HS-27A (cell line): ENCODE data around the gene DTX3.
"Not testable (repeated sequence)": the region's sequence is repeated elsewhere in the genome, so short reads cannot be mapped to it uniquely, and the experiment has no call there.

Source experiments
- DNase-seq: peaks from one replicate; pipeline ENCODE4 v3.0.0-alpha.2; 2012; ENCODE audit warnings: low read depth, missing footprints

Gene DTX3

DNA sequence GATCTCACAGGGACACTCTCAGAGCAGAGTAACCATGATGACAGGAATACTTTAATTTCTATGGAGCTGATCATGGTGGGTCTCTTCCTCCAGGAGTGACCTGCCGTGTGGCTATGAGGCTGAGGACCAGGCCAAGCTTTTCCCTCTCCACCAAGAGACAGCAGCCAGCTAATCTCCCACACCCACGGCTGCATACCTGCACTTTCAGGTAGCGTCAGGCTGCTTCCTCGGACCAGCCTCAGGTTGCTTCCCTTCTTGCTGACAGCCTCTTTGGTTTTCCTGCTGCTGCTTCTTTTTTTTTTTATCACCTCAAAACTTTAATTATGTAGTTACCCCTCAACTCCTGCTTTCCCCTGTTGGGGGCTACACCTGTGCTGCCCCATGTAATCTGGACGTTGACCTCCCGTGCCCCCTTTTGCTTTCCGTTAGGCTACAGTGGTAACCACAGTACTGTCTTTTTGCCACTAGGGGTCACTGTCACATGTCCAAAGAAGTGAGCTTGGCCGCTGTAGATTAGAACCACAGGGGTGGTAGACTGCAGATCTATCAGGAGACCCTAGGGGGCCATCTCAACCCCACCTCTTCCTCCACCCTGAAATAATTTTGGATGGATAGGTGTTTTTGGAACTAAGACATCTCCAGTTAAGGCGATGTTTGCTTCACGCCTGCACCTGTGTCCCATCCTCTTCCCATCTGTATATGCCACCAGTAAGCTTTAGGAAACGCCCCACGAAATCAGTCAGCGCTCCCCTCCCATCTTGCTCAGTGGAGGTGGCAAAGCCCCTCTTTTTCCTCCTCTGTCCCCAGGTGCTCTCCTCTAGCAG lies 21.4 kb upstream of the DTX3 start:
- peak; percentile 46 for DNase-seq

DNA sequence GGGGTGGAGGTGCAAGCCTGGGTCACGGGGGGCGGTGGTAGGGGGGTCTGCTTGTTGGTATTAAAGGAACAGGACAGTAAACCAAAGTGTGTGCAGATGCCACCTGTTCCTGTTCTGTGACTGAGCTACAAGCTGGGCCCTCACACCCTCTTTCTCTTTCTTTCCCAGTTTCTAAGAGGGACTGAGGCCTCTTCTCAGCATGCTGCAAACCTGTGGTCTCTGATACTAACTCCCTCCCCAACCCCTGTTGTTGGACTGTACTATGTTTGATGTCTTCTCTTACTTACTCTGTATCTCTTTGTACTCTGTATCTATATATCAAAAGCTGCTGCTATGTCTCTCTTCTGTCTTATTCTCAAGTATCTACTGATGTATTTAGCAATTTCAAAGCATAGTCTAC lies 20.6 kb upstream of the DTX3 start:
- no peak for DNase-seq

DNA sequence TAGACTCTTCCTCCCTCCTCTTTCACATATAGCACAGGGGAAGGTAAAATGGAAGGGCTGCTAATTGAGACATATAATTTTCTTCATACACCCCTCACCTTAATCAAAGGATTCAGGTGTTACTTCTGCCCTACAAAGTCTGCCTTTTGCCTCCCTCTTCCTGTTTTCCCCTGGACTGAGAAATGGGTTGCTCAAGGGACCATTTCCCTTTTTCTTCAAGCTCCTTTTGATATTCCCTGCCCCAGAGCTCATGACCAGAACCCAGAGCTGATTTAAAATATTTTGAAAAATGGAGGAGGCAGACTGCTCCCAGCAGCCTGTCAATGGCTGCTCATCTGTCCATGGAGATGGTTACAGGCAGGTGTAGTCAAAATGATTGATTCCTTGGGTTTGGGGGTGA lies 19.9 kb upstream of the DTX3 start:
- DNase-seq, result no peak

DNA sequence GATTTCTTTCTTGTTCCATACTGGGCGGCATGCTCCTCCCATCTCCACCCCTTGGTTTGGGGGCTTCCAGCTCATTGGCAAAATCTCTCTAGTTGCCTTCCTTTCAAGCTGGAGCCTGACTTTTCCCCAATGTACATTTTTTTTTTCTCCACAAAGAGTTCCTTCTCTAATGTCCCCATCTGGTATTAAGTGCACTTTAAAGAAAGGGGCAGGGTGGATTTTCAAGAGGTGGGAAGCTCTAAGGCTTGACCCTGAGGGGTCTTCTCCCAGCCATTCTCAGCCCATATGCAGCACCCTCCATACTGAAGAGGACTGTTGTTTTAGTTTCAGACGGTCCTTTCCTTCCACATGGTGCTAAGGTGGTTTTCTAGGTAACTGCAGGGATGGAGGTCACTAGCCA lies 19.5 kb upstream of the DTX3 start:
- DNase-seq, result no peak

DNA sequence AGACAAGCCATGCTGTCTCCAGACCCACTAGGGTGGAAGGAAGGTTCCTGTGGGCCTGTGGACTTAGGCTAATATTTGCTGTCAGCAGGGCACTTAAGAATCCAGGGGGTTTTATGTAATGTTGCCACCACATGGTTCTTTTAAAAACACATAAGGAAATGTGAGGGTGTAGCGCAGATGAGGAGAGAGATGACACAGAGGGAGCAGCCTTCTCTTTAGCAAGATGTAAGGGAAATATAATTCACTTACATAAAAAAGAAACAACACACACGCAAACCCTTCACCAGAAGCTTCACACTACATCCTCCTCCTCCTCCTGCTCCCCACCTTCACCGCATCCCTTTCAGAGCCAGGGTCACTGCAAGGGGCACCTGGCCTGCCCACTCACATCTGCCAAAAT lies 18.5 kb upstream of the DTX3 start:
- no peak for DNase-seq

DNA sequence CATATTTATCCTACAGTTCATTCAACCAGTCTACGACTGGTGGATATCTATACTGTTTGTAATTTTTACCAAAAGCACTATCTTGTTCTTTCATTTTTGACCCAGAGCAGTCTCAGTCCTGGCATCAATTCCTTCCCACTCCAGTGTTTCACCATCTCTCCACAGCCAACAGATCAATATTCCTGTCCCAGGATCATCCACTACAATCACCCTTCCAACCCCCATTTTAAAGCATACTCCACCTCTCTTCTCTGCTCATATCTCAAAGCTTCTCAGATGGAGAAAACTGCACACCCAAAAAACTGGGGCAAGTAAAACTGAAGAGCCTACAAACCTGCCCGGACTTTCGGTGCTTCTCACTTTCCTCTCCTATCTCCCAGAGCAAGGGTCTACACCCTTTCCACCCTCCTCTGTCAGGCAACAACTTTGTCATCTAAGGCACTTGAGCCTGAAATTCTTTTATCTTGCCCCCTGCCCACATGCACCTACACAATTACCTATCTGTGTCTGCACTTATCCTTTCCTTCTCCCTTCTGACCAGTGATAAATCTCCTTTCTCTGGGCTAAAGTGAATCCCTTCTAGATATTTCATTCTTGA lies 17.7 kb upstream of the DTX3 start:
- DNase-seq, result no peak

DNA sequence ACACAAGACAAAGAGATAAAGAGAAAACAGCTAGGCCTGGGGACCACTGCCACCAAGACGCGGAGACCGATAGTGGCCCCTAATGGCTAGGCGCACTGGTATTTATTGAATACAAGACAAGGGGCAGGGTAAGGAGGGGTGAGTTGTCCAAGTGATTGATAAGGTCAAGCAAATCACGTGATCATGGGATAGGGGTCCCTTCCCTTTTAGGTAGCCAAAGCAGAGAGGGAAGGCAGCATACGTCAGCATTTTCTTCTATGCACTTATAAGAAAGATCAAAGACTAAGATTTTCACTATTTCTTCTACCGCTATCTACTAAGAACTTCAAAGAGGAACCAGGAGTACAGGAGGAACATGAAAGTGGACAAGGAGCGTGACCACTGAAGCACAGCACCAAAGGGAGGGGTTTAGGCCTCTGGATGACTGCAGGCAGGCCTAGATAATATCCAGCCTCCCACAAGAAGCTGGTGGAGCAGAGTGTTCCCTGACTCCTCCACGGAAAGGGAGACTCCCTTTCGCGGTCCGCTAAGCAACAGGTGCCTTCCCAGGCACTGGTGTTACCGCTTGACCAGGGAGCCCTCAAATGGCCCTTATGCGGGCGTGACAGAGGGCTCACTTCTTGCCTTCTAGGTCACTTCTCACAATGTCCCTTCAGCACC lies 15.5 kb upstream of the DTX3 start:
- not testable (repeated sequence) for DNase-seq

DNA sequence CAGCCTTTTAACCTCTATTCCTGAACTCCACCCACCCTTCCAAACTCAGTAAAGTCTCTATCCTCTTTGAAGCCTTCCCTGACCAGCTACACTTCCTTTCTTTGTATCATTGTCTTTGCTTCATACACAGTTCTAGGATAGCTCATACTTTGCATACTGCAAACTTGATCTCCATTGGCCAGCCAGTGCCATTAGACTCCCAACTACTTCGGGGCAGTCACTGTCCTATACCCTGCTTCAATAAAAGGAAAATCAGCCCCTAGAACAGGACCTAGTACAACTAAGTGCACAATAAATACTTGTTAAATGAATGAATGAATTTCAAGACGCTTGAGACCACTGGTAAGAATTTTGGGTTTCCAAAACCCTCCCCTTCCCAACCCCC lies 14.2 kb upstream of the DTX3 start:
- no peak for DNase-seq

DNA sequence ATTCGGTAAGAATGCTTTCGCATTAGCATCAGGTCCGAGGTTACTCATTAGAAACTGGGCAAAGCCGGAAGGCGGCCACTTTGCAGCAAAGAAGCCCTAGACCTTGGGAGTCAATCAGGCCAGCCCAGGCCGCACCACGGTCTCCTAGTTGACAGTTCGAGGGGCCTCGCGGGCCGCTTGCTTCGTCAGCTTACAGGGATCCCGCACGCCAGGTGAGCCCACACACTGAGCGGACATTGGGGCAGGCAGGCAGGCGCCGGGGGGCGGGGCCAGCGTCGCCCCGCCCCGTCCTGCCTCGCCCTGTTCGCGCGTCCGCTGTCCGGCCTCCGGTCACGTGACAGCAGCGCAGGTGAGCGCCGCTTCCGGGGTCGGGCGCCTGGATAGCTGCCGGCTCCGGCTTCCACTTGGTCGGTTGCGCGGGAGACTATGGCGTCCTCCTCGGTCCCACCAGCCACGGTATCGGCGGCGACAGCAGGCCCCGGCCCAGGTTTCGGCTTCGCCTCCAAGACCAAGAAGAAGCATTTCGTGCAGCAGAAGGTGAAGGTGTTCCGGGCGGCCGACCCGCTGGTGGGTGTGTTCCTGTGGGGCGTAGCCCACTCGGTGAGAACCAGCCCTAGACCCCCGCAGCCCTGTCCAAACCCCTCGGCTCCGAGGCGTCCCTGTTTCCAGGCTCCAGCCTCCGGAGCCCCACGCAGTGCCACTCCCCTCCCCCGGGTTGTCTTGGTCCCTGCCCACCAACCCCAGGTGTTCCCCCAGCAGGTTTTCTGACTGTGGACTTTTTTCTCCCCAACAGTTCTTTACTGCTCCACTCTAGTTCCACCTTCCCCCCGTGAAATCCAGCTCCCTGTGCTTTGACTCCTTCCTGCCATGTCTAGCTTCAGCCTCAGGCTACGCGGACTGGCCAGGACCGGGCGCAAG lies 13.5 kb upstream of the DTX3 start, which contains the start of gene PIP4K2C:
PIP4K2C (plus strand) TSS at position 329 of the 918 bp plus-strand sequence; CDS start at position 427, 98 bp downstream.
- DNase-seq, result no peak

DNA sequence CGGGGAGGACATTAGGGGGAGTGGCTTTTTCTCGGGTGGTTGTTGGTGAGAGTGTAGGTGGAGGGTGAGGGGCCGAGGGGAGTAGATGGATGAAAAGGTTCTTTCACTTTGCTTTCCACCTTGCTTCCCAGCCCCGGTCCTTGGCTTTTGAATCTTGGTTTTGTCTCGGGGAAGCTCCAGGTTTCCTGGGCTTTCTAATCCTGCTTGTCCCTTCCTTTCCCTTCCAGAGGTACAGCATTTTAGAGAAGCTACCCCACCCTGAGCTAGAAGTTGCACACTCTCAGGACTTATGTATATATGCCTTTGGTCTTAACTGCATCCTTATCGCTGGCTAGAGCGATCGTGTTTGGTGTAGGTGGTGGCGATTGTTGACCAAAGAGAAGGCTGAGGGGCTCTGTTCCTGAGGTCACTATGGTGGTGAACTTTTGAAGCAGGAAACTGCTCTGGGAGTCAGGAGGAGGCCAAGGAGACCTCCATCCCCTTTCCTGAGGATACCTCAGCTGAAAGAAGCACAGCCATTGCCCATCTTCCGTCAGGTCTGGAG lies 12.8 kb upstream of the DTX3 start:
- DNase-seq, result no peak

DNA sequence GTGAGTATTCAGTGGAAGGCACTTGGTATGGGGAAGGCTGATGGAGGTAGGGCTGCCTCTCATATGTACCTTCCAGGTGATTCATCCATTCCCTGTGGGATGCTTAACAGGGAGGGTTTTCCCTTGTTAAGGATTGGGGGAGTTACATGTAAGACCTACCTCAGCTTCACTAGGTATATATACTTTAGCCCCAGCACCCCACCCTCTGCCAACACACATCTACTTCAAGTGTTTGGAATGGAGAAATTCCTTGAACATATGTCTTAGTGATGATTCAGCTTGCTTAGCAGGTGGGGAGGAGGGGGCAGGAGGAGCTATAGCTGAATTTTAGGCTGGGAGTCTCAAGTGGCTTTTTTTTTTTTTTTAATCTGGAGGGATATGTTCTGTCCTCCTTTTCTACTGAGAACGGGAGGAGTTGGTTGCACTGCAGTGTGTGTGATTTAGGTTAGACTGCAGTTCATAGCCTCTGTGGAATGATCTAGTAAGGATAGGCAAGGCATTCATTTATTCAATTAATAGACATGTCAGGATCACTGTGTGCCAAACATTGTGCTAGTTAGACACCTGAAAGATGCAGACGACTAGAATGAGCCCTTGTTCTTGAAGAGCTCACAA lies 12.0 kb upstream of the DTX3 start:
- DNase-seq, result no peak

DNA sequence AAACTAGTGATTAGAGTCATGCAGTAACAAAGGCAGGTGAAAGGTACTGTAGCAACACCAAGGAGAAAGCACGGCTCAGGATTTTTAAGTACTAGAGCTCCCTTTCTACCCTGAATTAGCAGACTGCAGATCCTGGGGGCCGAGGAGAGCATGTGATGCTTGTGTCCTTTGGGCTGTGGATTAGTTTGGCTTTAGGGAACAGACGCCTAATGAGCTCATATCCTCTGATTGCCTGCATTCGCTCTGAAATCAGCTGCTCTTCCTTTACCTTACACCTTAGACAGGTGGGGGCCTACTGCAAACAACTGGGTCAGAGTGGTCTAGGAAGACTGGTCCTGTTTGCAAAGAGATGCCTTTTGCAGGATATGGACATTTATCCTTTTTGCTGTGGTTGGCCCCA lies 11.4 kb upstream of the DTX3 start:
- no peak for DNase-seq

DNA sequence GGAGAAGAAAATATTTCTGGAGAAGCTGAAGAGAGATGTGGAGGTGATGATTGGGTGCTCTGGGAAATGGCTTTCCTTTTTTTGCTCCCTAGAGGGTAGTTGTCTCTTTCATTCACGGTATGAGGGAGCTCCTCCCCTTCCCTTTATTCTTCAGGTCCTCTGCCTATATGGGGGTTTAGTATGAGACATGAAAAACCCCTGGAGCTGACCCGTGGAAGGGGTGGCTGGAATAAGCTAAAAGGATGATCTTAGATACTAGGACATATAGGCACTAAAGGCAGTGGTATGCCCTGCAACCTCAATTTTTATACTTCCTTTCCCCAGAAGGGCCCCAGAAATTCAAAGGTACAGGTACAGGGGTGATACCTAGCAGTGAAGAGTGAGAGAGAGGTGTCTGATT lies 4.2 kb upstream of the DTX3 start:
- DNase-seq, result no peak

DNA sequence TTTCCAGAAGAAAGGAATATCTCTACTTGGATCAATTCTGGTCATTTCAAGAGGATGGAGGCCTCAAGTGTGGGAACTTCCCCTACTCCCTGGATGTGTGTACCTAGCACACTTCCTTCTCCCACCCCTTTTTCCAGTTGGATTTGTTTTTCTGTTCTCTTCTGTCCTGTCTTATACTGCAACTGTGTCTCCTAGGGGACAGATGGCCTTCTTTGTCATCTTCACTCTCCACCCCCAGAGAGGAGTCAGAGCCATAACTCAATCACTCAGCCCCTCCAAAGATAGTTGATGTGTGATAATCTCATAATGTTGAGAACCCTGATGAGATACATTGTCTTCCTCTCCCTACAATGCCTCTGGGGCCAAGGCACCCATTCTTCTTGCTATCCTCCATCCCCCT lies 2.1 kb upstream of the DTX3 start:
- no peak for DNase-seq

DNA sequence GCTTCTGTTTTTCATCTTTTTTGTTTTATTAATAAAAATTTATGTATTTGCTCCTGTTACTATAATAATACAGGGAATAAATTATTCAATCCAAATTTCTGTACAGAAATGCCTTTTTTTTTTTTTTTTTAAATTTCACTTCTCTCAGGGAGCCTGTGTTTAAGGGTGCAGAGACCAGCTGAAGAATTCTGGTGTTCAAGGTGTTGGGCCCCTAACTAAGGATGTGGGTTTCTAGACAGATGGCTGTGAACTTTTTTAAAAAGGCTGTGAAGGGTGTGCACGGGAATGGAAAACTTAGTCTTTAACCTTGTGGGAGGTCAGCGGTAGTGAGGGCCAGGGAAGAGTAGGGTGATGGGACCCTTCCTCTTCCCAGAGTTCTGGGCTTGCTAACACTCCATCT lies 1.3 kb upstream of the DTX3 start:
- DNase-seq, result no peak

DNA sequence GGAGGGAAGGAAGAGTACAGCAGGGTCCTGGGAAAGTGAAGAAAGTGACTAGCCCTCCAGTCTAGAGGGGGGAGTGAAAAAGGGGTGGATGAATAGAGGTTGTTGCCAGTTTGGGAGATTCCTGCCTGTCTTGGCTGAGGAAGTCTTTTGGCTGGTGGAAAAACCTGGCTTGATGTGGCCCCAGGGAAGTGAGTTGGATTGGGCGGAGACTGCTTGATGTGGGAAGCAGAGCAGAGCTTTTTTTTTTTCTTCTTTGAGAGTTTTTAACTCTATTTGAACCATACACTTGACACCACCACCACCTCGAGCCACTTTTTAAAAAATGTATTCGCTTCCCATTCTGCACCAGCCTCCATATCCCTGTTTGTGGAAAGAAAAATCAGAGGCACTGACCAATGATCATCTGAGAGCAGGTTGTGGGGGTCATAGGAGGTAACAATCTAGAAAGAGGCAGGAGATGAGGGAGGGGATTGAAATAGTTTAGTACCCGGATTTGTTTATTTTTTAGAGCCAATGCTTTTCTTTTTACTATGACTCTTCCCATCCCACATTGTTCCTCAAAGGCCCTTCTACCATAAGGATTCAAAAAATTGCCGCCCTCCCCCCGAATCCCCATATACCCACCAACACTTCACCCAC lies 690 bp upstream of the DTX3 start:
- no peak for DNase-seq

DNA sequence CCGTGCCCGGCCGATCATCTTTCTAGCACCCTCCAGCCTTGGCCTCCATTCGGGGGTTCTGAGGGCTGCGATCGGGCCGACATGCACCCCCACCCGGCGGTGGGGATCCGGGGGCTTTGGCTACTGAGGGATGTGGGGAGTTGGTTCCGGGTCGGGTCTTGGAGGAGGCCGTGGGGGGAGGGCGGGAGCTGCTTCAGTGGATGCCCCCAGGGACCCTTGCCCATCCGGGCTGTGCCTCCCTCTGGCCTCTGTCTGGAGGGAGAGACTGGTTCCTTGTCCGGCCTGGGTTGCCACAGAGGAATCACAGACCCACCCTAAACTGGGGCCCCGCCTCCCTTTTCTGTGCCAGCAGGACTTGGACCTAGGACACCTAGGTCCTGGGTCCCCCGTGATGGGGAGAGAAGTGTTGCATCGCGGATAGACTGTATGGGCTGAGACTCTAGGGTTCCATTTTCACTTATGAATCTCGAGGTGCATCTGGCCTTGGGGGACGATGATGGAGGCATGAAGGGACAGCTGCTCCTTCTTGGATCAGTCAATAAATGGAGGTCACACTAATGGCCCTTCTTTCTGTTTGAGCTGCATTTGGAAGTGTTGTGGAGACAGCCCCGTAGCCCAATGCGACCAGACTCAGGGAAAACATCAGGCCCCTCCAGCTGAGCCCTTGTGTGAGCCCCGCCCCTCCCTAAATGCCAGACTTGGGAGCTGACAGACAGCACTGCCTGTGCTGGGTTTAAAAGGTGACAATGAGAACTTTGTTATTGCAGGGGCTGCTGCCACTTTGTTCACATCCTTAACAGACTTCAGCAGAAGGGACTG lies 577 bp downstream of the DTX3 start:
- no peak for DNase-seq

DNA sequence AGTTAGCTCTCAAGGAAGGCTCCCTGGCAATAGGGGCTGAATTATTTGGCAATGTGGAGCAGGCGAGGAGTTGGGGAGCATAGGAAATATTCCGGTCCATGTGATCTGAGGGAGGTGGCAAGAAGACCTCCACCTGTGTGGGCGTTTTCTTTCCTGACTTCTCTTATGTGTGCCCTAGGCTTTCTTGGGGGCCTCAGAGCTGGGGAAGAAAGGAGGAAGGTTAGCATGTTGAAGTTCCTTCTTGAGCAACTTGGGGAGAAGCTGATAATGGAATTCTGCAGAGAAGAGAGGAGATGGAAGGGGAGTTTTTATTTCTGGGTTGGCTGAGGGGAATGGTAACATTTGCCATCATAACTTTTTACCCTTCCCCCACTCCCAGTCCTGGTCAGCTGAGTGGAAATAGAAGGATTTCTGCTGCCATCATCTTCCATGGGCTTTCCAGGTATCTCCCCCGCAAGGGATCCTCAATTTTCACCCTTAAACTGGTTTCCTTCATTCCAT lies 1.2 kb downstream of the DTX3 start:
- no peak for DNase-seq

DNA sequence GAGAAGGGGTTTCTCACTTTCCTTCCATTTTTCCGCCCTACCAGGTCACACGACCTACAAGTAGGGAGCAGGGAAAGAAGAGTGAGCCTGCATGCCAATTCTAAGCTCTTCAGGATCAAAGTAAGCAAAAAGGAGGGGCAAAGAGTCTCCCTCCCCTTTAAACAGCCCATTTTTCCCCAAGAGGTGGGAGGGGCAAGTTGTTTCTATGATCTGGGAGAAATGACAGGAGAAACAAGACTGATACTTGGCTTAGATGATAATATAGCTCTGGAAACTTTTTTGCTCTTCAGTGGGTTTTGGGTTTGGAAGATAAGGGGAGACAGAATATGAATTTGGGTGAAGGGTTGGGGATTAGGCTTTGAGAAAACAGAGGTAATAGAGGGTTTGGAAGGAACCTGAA lies 1.8 kb downstream of the DTX3 start:
- DNase-seq, result no peak

DNA sequence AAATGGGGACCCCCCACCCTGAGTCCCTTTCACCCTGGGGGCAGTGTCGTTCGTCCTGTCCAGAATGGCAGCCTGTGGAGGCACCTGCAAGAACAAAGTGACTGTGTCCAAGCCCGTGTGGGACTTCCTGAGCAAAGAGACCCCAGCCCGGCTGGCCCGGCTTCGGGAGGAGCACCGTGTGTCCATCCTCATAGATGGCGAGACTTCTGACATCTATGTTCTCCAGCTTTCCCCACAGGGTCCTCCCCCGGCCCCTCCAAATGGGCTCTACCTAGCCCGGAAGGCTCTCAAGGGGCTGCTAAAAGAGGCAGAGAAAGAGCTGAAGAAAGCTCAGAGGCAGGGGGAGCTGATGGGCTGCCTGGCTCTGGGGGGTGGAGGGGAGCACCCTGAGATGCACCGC lies 2.2 kb downstream of the DTX3 start:
- DNase-seq, result no peak
